ENCODE measurements around the gene GRB10.
A peak's percentile ranks its signal among the peaks of the same experiment; 100 is the strongest.

Gene GRB10

DNA sequence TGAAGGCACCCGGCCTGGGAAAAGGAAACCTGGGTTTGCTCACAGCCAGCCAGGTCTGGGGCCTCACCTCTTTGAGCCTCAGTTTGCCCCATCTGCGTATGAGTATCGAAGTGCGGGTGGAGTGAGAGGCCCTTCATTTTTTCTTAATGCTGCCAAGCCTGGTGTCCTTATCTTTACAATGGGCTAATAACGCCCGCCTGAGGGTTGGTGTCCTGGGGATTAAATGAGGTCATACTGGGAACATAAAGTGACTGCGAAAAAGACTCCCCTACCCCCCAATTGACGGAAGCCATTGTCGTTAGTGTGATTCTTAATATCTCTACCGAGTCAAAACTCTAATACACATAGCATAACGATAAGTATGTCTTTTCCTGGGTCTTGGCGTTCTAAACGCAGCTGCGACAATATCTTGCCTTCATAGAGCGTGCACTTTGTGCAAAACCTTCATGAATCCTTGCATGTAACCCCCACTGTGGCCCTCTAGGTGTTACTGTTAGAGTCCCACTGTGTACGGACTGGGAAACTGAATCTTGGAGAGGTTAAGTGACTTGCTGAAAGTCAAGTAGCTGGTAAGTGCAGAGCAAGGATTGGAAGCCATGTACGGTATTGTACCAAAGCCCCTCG lies 11.4 kb upstream of the GRB10 start:
- no peak; the same call in 2 of the 3 replicates for ATAC-seq
- TF ChIP-seq, protein P1, sequence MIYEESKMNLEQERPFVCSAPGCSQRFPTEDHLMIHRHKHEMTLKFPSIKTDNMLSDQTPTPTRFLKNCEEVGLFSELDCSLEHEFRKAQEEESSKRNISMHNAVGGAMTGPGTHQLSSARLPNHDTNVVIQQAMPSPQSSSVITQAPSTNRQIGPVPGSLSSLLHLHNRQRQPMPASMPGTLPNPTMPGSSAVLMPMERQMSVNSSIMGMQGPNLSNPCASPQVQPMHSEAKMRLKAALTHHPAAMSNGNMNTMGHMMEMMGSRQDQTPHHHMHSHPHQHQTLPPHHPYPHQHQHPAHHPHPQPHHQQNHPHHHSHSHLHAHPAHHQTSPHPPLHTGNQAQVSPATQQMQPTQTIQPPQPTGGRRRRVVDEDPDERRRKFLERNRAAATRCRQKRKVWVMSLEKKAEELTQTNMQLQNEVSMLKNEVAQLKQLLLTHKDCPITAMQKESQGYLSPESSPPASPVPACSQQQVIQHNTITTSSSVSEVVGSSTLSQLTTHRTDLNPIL (CRISPR knock-in tag; IDR thresholded peaks at IDR 0.05; ENCODE audit: low read depth) = no peak
- TF ChIP-seq, protein P2, sequence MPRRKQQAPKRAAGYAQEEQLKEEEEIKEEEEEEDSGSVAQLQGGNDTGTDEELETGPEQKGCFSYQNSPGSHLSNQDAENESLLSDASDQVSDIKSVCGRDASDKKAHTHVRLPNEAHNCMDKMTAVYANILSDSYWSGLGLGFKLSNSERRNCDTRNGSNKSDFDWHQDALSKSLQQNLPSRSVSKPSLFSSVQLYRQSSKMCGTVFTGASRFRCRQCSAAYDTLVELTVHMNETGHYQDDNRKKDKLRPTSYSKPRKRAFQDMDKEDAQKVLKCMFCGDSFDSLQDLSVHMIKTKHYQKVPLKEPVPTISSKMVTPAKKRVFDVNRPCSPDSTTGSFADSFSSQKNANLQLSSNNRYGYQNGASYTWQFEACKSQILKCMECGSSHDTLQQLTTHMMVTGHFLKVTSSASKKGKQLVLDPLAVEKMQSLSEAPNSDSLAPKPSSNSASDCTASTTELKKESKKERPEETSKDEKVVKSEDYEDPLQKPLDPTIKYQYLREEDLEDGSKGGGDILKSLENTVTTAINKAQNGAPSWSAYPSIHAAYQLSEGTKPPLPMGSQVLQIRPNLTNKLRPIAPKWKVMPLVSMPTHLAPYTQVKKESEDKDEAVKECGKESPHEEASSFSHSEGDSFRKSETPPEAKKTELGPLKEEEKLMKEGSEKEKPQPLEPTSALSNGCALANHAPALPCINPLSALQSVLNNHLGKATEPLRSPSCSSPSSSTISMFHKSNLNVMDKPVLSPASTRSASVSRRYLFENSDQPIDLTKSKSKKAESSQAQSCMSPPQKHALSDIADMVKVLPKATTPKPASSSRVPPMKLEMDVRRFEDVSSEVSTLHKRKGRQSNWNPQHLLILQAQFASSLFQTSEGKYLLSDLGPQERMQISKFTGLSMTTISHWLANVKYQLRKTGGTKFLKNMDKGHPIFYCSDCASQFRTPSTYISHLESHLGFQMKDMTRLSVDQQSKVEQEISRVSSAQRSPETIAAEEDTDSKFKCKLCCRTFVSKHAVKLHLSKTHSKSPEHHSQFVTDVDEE (CRISPR knock-in tag; IDR thresholded peaks at IDR 0.05) = no peak
- TF ChIP-seq ARNTL (CRISPR knock-in tag; IDR thresholded peaks at IDR 0.05; ENCODE audit: borderline replicate concordance, low read depth) = no peak
- no peak for TF ChIP-seq ESRRG (CRISPR knock-in tag; IDR thresholded peaks at IDR 0.05)
- no peak for TF ChIP-seq PPARA (CRISPR knock-in tag; IDR thresholded peaks at IDR 0.05; ENCODE audit: borderline replicate concordance)
- no peak for TF ChIP-seq ISL1 (CRISPR knock-in tag; IDR thresholded peaks at IDR 0.05)
- TF ChIP-seq ZC3H10 (CRISPR knock-in tag; IDR thresholded peaks at IDR 0.05) = no peak
- TF ChIP-seq CSDC2 (CRISPR knock-in tag; IDR thresholded peaks at IDR 0.05) = no peak
- TF ChIP-seq ZNF565 (CRISPR knock-in tag; conservative IDR thresholded peaks at IDR 0.05; ENCODE audit: low read depth) = no peak
- no peak for TF ChIP-seq RARB (CRISPR knock-in tag; IDR thresholded peaks at IDR 0.05)
- TF ChIP-seq SNAI2 (CRISPR knock-in tag; IDR thresholded peaks at IDR 0.05) = no peak
- no peak for TF ChIP-seq TOX (CRISPR knock-in tag; IDR thresholded peaks at IDR 0.05; ENCODE audit: borderline replicate concordance)
- TF ChIP-seq, protein P3, sequence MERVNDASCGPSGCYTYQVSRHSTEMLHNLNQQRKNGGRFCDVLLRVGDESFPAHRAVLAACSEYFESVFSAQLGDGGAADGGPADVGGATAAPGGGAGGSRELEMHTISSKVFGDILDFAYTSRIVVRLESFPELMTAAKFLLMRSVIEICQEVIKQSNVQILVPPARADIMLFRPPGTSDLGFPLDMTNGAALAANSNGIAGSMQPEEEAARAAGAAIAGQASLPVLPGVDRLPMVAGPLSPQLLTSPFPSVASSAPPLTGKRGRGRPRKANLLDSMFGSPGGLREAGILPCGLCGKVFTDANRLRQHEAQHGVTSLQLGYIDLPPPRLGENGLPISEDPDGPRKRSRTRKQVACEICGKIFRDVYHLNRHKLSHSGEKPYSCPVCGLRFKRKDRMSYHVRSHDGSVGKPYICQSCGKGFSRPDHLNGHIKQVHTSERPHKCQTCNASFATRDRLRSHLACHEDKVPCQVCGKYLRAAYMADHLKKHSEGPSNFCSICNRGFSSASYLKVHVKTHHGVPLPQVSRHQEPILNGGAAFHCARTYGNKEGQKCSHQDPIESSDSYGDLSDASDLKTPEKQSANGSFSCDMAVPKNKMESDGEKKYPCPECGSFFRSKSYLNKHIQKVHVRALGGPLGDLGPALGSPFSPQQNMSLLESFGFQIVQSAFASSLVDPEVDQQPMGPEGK (CRISPR knock-in tag; IDR thresholded peaks at IDR 0.05; ENCODE audit: borderline replicate concordance) = no peak
- no peak for TF ChIP-seq OSR1 (CRISPR knock-in tag; IDR thresholded peaks at IDR 0.05)
- TF ChIP-seq, protein P4, sequence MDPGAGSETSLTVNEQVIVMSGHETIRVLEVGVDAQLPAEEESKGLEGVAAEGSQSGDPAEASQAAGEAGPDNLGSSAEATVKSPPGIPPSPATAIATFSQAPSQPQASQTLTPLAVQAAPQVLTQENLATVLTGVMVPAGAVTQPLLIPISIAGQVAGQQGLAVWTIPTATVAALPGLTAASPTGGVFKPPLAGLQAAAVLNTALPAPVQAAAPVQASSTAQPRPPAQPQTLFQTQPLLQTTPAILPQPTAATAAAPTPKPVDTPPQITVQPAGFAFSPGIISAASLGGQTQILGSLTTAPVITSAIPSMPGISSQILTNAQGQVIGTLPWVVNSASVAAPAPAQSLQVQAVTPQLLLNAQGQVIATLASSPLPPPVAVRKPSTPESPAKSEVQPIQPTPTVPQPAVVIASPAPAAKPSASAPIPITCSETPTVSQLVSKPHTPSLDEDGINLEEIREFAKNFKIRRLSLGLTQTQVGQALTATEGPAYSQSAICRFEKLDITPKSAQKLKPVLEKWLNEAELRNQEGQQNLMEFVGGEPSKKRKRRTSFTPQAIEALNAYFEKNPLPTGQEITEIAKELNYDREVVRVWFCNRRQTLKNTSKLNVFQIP (CRISPR knock-in tag; IDR thresholded peaks at IDR 0.05; ENCODE audit: borderline replicate concordance, low read depth) = no peak
- no peak for TF ChIP-seq GLIS3 (CRISPR knock-in tag; IDR thresholded peaks at IDR 0.05)

DNA sequence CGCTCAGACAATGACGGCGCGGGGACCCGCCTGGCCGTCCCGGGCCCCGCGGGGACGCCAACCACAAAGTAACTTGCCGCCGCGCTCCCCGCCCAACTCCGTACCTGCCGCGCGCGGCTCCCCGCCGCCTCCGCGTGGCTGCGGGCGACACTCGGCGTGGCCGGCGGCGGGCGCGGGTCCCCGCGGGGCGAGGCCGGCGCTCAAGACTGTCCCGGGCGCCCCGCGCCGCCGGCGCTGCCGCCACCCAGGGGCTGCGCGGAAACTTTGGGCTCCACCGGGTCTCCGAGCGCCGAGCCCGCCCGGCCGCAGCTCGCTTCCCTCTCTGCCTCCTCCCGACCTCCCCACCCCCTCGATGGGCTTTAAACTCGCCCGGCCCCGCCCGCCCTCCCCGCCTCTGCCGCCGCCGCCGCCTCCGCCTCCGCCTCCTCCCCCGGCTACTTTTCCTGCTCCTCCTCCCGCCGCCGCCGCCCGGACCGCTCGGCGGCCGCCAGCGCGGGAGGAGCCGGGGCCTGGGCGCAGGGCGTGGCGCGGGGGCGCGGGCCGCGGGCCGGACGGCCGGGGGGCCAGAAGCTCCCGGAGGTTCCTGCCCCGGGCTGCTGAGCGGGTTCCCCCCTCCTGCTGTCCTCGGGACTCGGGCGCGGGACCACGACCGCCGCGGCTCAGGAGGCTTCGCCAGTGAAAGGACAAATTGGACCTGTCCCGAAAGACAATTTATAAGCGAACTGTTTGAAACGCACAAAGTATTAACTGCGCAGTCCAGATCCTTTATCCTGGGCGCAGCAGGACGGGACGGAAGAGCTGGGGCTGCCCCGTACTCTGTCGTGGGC lies 10.6 kb upstream of the GRB10 start:
- peak; percentile 60 for ATAC-seq
- no peak for TF ChIP-seq ARNTL (CRISPR knock-in tag; IDR thresholded peaks at IDR 0.05; ENCODE audit: borderline replicate concordance, low read depth)
- TF ChIP-seq TCF4 (CRISPR knock-in tag; IDR thresholded peaks at IDR 0.05; ENCODE audit: borderline replicate concordance) = no peak
- TF ChIP-seq, protein P4 (CRISPR knock-in tag; IDR thresholded peaks at IDR 0.05; ENCODE audit: borderline replicate concordance, low read depth) = no peak
- no peak for TF ChIP-seq PPARA (CRISPR knock-in tag; IDR thresholded peaks at IDR 0.05; ENCODE audit: borderline replicate concordance)
- TF ChIP-seq, protein P3 (CRISPR knock-in tag; IDR thresholded peaks at IDR 0.05; ENCODE audit: borderline replicate concordance) = no peak
- no peak for TF ChIP-seq ZNF8 (CRISPR knock-in tag; IDR thresholded peaks at IDR 0.05)
